WTC11 (cell line): ENCODE results near the gene ST3GAL5. TPM values are rescaled to one million over a fixed set of nuclear protein-coding genes. Genes with fewer than 3 reads are reported as not detected.

Experiments used
- ATAC-seq: fragments of 200-7000 bp; cut with Tn5 transposase; 2 replicates; pipeline ENCODE4 v1.10.0; 2021; ENCODE audit warnings: mild to moderate bottlenecking, moderate library complexity
- CTCF ChIA-PET: fragments of 300-600 bp; sonication (Branson Sonifier 250); formaldehyde crosslinking; loops from one replicate; lab custom pipeline; 2021; ENCODE audit warnings: antibody characterized with exemption; lab: Charles Lee
- POLR2A ChIA-PET: fragments of 350-600 bp; sonication (Branson Sonifier 250); formaldehyde crosslinking; loops from one replicate; lab custom pipeline; 2021; ENCODE audit warnings: antibody characterized with exemption; lab: Charles Lee
- DNase-seq: peaks from one replicate; pipeline ENCODE4 v3.0.0; 2021; ENCODE audit warnings: low spot score
- H3K27ac Mint-ChIP-seq: 2 replicates; pipeline ENCODE4 v1.8.0; 2021; ENCODE audit warnings: mixed read lengths
- H3K27me3 Mint-ChIP-seq: 2 replicates; pipeline ENCODE4 v1.8.0; 2021; ENCODE audit warnings: low read depth, mild to moderate bottlenecking, moderate library complexity, mixed read lengths
- H3K36me3 Mint-ChIP-seq: 2 replicates; pipeline ENCODE4 v1.8.0; 2021; ENCODE audit warnings: mixed read lengths
- H3K4me1 Mint-ChIP-seq: 2 replicates; pipeline ENCODE4 v1.8.0; 2022; ENCODE audit warnings: mixed read lengths
- H3K4me3 Mint-ChIP-seq: 2 replicates; pipeline ENCODE4 v1.8.0; 2021; ENCODE audit warnings: mild to moderate bottlenecking, moderate library complexity, mixed read lengths
- H3K9me3 Mint-ChIP-seq: 2 replicates; pipeline ENCODE4 v1.8.0; 2021; ENCODE audit warnings: mixed read lengths
- CBFB ChIP-seq: sonication (generic); formaldehyde crosslinking; IDR thresholded peaks from 2 replicates; pipeline ENCODE4 v1.8.1; 2022; ENCODE audit warnings: mild to moderate bottlenecking, low read depth, missing genetic modification reagents
- CTCF ChIP-seq: fragments of 200-600 bp; IDR thresholded peaks from 2 replicates; pipeline ENCODE4 v1.8.0; 2022; ENCODE audit warnings: antibody characterized with exemption
- ESRRA ChIP-seq: sonication (generic); formaldehyde crosslinking; IDR thresholded peaks from 2 replicates; pipeline ENCODE4 v1.8.1; 2022; ENCODE audit warnings: mild to moderate bottlenecking, missing genetic modification reagents, borderline replicate concordance
- MXD4 ChIP-seq: fragments of 250-450 bp; sonication (Bioruptor Pico); IDR thresholded peaks from 2 replicates; pipeline ENCODE4 v1.8.0; 2021; ENCODE audit warnings: mild to moderate bottlenecking, moderate library complexity, borderline replicate concordance
- NFATC4 ChIP-seq: fragments of 250-450 bp; sonication (Bioruptor Pico); IDR thresholded peaks from 2 replicates; pipeline ENCODE4 v1.9.0; 2021; ENCODE audit warnings: mild to moderate bottlenecking
- NFYB ChIP-seq: sonication (generic); formaldehyde crosslinking; conservative IDR thresholded peaks from 2 replicates; pipeline ENCODE4 v1.8.0; 2022; ENCODE audit warnings: low read depth, missing genetic modification reagents
- RORB ChIP-seq: fragments of 250-450 bp; sonication (Bioruptor Pico); IDR thresholded peaks from 2 replicates; pipeline ENCODE4 v1.9.0; 2021; ENCODE audit warnings: mild to moderate bottlenecking
- SMAD3 ChIP-seq: sonication (generic); formaldehyde crosslinking; IDR thresholded peaks from 2 replicates; pipeline ENCODE4 v1.8.0; 2022; ENCODE audit warnings: missing genetic modification reagents, mild to moderate bottlenecking, borderline replicate concordance
- SP1 ChIP-seq: sonication (generic); formaldehyde crosslinking; conservative IDR thresholded peaks from 2 replicates; pipeline ENCODE4 v1.8.1; 2022; ENCODE audit warnings: missing genetic modification reagents
- TCF7 ChIP-seq: sonication (generic); formaldehyde crosslinking; IDR thresholded peaks from 2 replicates; pipeline ENCODE4 v1.8.0; 2022; ENCODE audit warnings: mild to moderate bottlenecking, low read depth, missing genetic modification reagents, moderate library complexity
- USF2 ChIP-seq: sonication (generic); formaldehyde crosslinking; IDR thresholded peaks from 2 replicates; pipeline ENCODE4 v1.8.1; 2023; ENCODE audit warnings: mild to moderate bottlenecking, missing genetic modification reagents, moderate library complexity
- ZBTB43 ChIP-seq: sonication (generic); formaldehyde crosslinking; IDR thresholded peaks from 2 replicates; pipeline ENCODE4 v1.8.1; 2023; ENCODE audit warnings: mild to moderate bottlenecking, missing genetic modification reagents
- ZNF121 ChIP-seq: sonication (generic); formaldehyde crosslinking; IDR thresholded peaks from 2 replicates; pipeline ENCODE4 v1.8.0; 2023; ENCODE audit warnings: missing genetic modification reagents
- ZNF423 ChIP-seq: fragments of 250-450 bp; sonication (Bioruptor Pico); IDR thresholded peaks from 2 replicates; pipeline ENCODE4 v2.1.2; 2022; ENCODE audit warnings: mild to moderate bottlenecking, moderate library complexity
- ZNF532 ChIP-seq: fragments of 250-450 bp; sonication (Bioruptor Pico); IDR thresholded peaks from 2 replicates; pipeline ENCODE4 v1.9.0; 2021; ENCODE audit warnings: mild to moderate bottlenecking, borderline replicate concordance
- total RNA-seq: library from RNA; stranded (reverse); gene quantifications from 3 replicates; pipeline ENCODE4 v1.2.3, GENCODE V29; 2021
- TF ChIP-seq, protein P1 (sequence below): sonication (generic); formaldehyde crosslinking; IDR thresholded peaks from 2 replicates; pipeline ENCODE4 v1.8.1; 2022; ENCODE audit warnings: mild to moderate bottlenecking, moderate library complexity, missing genetic modification reagents
- TF ChIP-seq, protein P2 (sequence below): sonication (generic); formaldehyde crosslinking; IDR thresholded peaks from 2 replicates; pipeline ENCODE4 v1.8.0; 2023; ENCODE audit warnings: missing genetic modification reagents, mild to moderate bottlenecking, borderline replicate concordance
- TF ChIP-seq, protein P3 (sequence below): sonication (generic); formaldehyde crosslinking; IDR thresholded peaks from 2 replicates; pipeline ENCODE4 v1.8.0; 2023; ENCODE audit warnings: missing genetic modification reagents

ST3GAL5 gene
- total RNA-seq, 1 experiment from 2014 or later = 5.9 TPM

- ChIA-PET CTCF (no interaction called here), POLR2A (no interaction called here)
- H3K27ac Mint-ChIP-seq = no peak overlapping the region
These were observed 35.7 kb upstream of the ST3GAL5 start for GRCh38 chr2:85924522-85924921.

More at GRCh38 chr2:85924522-85924921, 35.7 kb upstream of the ST3GAL5 start:
- Mint-ChIP-seq H3K4me3 (no peak overlapping the region), H3K4me1 (peaks cover 11% of the 10 kb centered on the region; the same call in 1 of the 2 replicates), H3K27me3 (no peaks in the 10 kb centered on the region; the same call in 1 of the 2 replicates), H3K36me3 (no peaks in the 10 kb centered on the region), H3K9me3 (peaks cover 8% of the 10 kb centered on the region)
- TF ChIP-seq CTCF (no peak), ESRRA (CRISPR knock-in tag) (no peak), USF2 (no peak), ZNF423 (CRISPR knock-in tag) (no peak), ZBTB43 (no peak), NFYB (CRISPR knock-in tag) (no peak), TCF7 (CRISPR knock-in tag) (no peak), CBFB (CRISPR knock-in tag) (no peak), ZNF532 (no peak), MXD4 (CRISPR knock-in tag) (no peak), SP1 (CRISPR knock-in tag) (no peak), NFATC4 (CRISPR knock-in tag) (no peak), RORB (CRISPR knock-in tag) (no peak), SMAD3 (CRISPR knock-in tag) (no peak), ZNF121 (CRISPR knock-in tag) (no peak)
- TF ChIP-seq, protein P1, sequence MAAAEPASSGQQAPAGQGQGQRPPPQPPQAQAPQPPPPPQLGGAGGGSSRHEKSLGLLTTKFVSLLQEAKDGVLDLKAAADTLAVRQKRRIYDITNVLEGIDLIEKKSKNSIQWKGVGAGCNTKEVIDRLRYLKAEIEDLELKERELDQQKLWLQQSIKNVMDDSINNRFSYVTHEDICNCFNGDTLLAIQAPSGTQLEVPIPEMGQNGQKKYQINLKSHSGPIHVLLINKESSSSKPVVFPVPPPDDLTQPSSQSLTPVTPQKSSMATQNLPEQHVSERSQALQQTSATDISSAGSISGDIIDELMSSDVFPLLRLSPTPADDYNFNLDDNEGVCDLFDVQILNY (CRISPR knock-in tag) = no peak
- TF ChIP-seq, protein P2, sequence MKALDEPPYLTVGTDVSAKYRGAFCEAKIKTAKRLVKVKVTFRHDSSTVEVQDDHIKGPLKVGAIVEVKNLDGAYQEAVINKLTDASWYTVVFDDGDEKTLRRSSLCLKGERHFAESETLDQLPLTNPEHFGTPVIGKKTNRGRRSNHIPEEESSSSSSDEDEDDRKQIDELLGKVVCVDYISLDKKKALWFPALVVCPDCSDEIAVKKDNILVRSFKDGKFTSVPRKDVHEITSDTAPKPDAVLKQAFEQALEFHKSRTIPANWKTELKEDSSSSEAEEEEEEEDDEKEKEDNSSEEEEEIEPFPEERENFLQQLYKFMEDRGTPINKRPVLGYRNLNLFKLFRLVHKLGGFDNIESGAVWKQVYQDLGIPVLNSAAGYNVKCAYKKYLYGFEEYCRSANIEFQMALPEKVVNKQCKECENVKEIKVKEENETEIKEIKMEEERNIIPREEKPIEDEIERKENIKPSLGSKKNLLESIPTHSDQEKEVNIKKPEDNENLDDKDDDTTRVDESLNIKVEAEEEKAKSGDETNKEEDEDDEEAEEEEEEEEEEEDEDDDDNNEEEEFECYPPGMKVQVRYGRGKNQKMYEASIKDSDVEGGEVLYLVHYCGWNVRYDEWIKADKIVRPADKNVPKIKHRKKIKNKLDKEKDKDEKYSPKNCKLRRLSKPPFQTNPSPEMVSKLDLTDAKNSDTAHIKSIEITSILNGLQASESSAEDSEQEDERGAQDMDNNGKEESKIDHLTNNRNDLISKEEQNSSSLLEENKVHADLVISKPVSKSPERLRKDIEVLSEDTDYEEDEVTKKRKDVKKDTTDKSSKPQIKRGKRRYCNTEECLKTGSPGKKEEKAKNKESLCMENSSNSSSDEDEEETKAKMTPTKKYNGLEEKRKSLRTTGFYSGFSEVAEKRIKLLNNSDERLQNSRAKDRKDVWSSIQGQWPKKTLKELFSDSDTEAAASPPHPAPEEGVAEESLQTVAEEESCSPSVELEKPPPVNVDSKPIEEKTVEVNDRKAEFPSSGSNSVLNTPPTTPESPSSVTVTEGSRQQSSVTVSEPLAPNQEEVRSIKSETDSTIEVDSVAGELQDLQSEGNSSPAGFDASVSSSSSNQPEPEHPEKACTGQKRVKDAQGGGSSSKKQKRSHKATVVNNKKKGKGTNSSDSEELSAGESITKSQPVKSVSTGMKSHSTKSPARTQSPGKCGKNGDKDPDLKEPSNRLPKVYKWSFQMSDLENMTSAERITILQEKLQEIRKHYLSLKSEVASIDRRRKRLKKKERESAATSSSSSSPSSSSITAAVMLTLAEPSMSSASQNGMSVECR (CRISPR knock-in tag) = no peak
- TF ChIP-seq, protein P3, sequence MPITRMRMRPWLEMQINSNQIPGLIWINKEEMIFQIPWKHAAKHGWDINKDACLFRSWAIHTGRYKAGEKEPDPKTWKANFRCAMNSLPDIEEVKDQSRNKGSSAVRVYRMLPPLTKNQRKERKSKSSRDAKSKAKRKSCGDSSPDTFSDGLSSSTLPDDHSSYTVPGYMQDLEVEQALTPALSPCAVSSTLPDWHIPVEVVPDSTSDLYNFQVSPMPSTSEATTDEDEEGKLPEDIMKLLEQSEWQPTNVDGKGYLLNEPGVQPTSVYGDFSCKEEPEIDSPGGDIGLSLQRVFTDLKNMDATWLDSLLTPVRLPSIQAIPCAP = no peak
- no peak for DNase-seq
- ATAC-seq = no peak
